NCI-H526 (cell line): ENCODE measurements around the gene TMOD3.
A peak's percentile ranks its signal among the peaks of the same experiment; 100 is the strongest.

Source experiments
- DNase-seq, 2 experiments: peaks; one replicate each; lab custom pipeline; 2025; lab: John Stamatoyannopoulos, UW

The TMOD3 gene

DNA sequence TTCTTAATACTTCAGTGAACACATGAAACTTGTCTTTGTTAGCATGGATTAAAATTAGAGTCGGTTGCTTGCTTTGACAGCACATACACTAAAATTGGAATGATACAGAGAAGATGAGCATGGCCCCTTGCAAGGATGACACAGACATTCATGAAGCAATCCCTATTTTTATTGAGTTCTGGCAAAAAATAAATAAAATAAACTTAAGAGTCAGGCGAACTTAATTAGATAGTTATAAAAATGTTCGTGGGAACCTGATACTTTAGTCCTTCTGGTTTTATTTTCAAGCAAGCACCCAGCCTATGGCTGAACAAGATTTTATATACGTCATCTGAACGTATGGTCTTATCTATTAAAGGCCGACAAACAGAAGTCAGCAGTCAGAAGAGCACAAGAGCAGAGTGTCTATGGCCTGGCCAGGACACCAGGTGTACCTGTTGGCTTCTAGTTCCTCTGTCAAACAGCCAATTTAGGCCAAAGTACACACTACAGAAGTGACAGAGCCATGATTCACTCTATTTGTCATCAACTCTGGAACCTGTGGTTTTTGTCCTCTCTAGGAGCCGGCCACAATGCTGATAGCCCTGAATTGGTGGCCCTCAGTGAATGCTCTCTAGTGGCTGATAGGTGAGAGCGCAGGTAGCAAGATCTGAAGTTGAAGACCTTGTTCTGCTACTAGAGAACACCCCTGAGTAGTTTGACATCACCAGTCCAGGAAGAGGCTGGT, 77.8 kb downstream of the TMOD3 start:
- peak in 1 of 2 experiments; percentile 27 for DNase-seq

DNA sequence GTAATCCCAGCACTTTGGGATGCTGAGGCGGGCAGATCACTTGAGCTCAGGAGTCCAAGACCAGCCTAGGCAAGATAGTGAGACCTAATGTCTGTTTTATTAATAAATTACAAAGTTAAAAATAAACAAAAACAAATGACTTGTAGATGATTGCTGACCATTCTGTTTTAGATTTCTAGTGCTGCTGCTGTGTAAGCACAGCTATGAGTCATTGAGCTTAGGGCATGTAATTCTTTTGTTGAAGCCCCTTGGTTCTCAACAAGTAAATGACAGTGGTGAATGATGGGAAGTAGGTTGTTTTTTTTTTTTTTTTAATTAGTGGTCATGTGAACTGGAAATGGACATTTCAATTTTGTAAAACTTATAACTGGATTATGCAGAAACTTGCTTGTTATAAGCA, 78.9 kb downstream of the TMOD3 start:
- no peak for DNase-seq

DNA sequence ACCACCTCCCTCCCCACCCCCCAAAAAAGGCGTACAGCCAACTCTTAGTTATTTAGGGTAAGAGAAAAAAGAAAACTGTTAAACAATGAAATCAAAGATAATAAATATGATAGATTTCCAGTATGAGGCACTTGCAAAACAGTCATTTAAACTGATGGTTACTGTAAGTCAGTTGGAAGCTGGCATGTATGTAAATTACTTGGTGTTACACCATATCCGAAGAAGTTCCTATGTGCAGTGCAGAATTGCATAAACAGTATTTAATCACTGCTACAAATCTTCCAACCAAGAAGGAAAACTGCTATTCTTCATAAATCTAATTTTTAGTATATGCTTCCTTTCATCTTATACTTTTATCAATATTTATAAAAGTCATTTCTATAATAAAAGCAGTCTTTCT, 80.1 kb downstream of the TMOD3 start:
- peak in 1 of 2 experiments; percentile 20 for DNase-seq

DNA sequence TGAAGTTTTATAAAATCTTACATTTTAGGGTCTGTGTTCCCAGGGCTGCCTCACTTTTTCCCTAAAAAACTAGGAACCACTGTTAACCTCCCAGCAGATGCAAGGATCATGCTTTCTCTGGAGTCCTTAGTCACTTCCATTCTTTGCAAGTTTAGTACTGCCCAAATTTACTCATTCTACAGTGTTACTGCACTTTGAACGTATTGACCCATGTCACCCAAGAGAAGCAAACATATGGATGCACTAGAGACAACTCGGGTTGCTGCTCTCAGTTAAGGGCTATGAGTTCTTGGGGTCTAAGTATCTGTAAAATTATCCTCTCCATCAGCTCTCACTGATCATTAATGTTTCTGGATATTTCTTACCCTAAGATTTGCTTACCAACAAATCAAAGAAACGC, 83.1 kb downstream of the TMOD3 start:
- no peak for DNase-seq

DNA sequence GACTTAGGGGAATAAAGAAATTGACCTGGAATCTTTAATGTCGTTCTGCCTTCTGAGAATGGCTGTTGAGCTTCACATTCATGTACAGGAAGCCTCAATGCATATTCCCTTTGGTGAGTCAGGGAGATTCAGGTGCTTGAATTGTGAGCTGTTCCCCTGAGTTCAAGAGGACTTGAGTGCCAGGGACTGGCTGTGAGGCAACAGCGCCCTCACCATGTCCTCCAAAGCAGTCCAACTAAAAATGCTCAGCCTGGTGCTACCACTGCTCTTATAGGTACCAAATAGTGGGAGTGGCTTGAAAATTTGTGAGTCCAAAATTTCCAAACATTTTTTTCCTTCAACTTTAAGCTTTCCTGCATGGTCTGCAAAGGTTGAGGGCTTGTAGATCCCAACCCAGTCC, 88.0 kb downstream of the TMOD3 start:
- peak in 1 of 2 experiments; percentile 68 for DNase-seq

DNA sequence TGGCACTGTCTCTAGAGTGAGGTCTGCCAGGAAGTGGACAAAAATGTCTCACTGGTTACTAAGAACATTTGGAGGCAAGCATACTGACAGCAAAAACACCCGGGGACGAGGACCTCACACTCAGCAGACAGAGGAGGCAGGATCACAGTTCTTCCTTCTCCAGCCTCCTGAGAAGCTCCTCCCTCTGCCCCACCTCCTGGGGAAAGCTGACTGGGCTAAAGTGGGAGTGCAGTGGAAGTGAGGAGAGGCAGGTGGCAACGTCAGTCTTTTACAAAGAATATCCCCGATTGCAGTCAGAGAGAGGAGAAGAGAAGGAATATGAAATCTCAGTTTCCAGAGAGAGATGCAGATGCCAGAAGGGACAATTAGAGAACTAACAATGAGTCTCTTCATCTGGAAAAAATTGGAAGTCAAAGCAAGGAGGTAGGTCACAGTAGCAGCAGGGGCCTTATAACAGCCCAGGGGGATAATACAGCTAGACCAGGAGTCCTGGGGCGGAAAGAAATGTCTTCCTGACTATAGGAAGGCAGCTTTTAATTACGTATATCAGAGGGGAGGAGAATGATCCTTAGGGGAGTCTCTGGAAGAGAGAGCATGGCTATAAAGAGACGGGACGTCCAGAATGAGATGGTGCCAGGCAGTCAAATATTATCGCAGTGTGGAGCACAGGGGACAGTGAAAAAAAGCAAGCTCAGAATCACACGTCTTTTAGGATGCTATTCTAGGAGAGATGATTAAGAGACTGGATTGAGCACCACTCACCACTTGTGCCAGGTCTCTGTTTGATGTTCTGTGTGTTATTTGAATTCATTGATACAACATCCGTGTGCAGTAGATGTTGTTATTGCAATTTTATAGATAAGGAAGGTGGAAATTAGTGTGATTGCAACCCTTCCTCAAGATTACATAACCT, 95.0 kb downstream of the TMOD3 start:
- DNase-seq, result no peak

DNA sequence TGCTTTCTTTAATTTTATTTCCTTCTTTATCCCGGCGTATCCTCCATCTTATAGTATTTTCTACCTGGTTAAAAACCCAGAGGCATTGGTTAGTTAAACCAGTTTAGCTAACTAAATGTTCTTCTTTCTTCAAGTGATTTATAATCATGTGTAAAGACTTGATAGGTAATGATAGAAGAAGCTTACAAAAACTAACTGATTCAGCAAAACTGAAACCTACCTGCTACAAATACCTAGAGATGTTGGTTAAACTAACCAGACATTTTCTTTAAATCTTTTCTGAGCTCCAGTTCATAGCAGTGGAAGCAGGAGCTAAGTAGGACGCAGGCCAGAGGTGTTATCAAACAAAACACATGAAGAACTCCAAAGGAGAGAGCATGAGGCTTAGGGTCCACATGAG, 97.4 kb downstream of the TMOD3 start:
- no peak for DNase-seq

DNA sequence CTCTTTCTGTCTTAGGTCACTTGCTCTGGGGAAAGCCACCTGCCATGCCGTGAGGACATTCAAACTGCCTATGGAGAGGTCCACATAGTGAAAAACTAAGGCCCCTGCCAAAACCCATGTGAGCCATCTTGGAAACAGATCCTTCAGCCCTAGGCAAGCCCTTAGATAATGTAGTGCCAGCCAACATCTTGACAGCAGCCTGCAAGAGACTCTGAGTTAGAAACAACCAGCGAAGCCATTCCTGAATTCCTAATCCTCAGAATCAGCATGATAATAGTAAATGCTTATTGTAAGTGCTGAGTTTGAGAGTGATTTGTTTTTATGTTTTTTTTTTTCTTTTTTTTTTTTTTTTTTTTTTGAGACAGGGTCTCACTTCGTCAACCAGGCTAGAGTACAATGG, 101.6 kb downstream of the TMOD3 start:
- DNase-seq, result no peak

DNA sequence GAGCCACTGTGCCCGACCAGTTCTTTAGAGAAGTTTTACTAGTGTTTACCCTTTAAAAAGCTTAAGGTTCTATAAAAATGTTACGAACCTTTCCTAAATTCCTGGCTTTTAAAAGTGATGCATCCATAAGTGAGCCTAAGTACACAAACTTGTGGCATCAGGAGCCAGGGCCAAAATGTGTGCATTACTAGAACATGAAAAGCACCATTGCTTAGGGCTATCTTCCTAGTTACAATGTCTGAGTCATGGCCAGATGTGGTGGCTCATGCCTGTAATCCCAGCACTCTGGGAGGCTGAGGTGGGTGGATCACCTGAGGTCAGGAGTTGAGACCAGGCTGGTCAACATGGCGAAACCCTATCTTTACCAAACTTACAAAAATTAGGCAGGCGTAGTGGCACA, 102.2 kb downstream of the TMOD3 start:
- DNase-seq, result no peak

DNA sequence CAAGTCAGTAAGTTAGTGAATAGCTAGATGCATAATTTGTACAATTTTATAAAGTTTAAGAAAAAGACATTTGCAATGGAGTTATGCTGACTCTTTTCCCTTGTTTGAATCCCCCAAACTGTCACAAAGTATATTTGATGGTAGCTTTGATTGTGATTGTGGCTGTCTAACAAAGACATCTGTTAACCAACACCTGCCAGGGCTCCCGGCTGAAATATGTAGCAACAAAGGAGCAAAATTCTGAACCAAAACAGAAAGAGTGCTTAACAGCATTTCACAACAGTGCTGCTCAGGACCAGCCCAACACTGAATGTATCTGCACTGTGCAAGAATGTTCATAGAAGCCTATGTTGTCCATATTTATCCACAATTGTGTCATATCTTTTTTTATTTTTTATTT, 102.7 kb downstream of the TMOD3 start:
- DNase-seq, result no peak

DNA sequence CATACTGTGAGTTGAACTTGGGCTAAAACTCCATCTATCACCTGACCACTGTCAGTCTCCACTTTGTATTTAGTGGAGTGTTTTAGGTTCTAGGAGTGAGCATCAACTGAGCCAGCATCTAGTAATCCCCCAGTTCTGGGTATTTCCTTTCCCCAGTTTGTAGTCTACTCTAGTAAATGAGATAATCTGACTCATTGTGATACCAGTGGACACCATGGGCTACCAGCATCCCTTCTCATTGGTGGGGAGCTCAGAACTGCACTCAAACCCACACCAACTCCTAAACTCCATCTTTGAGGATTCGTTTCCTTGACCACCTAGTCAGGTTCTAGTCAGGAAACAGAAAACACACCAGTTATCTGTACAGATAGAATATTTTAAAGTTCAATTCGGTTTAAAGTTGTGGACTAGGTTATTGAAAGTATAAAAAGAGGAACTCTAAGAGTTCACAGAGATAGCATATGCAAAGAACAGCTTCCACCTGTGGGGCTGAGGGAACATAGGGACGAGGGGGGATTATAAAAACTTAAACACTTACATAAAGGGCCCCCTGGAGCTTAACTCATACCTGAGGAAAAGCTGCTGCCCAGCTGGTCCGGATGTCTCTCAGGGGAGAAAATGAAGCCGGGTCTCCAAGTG, 106.1 kb downstream of the TMOD3 start:
- no peak for DNase-seq

DNA sequence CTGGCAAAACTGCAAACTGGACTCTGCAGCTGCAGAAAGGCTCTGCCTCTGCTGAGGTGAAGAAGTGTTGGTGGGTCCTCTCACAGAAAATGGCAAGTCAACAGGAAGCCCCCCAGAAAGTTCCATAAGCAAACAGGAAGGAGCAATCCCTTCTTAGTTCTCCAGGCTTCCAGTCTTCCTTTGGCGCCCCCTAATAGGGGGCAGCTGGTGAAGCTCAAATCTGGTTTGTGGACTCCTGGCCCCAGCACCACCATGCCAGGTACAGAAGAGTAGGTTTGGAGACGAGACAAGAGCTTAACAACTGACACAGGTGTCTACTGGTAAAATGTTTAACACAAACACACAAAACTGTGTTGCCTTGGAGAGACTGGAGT, 106.6 kb downstream of the TMOD3 start:
- no peak for DNase-seq

DNA sequence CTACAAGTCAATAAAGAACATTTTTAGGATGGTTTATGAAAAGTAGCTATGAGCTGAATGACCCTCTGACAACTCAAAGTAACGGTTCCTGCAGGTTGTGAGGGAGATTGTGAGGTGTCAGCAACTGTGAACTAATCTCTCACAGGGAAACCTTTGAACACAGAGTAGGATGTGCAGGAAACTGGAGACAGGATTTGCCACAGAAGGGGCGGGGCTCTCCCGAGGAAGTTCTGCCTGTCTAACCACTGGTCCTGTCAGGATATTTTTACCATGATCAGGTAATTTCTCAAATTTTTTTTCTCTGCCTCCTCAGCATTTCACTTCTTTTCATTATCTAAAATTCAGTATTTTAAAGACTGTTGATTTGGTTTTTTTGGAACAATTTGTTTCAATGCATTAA, 108.8 kb downstream of the TMOD3 start:
- no peak for DNase-seq

DNA sequence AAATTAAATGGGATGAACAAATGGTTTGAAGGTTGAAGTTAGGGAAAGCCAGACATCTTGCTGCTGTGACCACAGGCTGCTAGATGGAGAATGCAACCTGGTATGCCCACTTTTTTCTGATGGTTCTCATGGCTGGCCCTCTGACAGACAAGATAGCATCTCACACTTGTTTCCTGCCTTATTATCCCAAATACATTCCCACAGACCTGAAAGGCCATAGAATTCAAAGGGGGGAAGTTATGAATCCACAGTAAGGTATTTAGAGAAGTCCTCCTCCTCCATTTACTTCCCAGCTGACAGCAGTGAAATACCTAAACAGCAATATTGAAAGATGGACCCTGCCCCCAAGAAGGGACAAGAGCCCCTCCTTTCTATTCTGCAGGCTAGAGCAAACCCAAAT, 109.8 kb downstream of the TMOD3 start:
- DNase-seq, result no peak

DNA sequence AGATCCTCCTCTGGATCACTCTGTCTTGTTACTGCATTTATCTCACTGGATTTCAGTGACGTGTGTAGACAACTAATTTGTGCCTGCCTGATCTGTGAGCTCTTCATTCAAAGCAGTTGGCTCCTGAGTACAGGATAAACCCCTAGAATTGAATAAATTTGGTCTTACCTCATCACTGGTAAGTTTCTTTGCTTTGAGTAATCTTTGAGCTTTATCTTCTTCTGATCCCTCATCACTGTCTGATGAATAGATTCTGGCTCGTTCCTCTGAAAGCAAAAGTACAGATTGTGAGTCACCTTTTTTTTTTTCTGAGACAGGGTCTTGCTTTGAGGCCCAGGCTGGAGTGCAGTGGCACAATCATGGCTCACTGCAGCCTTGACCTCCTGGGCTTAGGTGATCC, 117.7 kb downstream of the TMOD3 start:
- no peak for DNase-seq

DNA sequence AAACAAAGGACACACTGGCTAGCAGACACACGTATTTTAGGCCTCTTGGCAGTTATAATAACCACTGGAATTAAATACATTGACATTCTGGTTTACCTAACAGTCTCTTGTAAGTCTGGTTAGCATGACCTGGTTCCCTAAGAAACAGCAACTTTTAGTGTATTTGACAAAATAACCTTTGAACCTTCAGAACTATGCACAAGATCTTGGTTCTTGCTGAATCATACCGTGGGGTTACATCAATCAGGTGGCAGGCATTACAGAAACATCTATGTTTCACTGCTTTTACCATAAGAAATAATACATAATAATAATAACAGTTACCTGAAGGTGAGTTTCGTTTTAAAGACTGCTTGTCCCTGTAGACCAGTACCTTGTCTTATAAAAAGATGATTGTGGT, 123.4 kb downstream of the TMOD3 start:
- no peak for DNase-seq

DNA sequence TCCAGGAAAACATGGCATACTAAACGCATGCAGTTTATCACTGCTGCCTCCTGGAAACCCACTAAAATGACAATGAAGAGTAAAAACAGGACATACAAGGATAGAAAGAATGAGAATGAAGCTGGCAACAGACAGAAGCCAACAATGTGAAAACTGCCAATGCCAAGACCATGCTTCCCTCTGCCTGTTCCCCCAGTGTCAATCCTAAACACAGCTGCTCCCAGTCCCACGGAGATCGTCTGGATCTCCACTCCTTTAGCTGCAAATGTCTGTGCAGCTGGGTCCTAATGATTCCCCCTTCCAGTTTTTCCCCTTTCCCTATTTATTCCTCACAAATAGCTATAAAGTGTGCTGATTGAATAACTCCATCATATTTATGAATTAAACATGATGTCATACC, 126.1 kb downstream of the TMOD3 start:
- no peak for DNase-seq
